Type B pancreatic cell (in vitro differentiated cells): Measurements from ENCODE around the gene ZMYND11. TPM values are rescaled to one million over a fixed set of nuclear protein-coding genes. Genes with fewer than 3 reads are reported as not detected.

ENCODE experiments used
- DNase-seq: peaks from one replicate; pipeline ENCODE4 v3.0.0; 2021; ENCODE audit warnings: mixed read lengths; ENCODE audit not compliant: unreplicated experiment; ENCODE audit errors: extremely low spot score
- H3K27ac Mint-ChIP-seq: 2 replicates; pipeline ENCODE4 v1.8.0; 2021; ENCODE audit warnings: mild to moderate bottlenecking, mixed read lengths
- H3K27me3 Mint-ChIP-seq: 2 replicates; pipeline ENCODE4 v1.8.0; 2021; ENCODE audit warnings: mixed read lengths
- H3K36me3 Mint-ChIP-seq: 2 replicates; pipeline ENCODE4 v1.8.0; 2021; ENCODE audit warnings: mixed read lengths
- H3K4me1 Mint-ChIP-seq: one replicate; pipeline ENCODE4 v1.8.0; 2021; ENCODE audit warnings: mixed read lengths; ENCODE audit not compliant: unreplicated experiment
- H3K4me3 Mint-ChIP-seq: 2 replicates; pipeline ENCODE4 v1.8.0; 2021; ENCODE audit warnings: mild to moderate bottlenecking, mixed read lengths
- H3K9me3 Mint-ChIP-seq: 2 replicates; pipeline ENCODE4 v1.8.0; 2021; ENCODE audit warnings: mixed read lengths
- CTCF ChIP-seq: fragments of 200-600 bp; sonication (generic); conservative IDR thresholded peaks from 2 replicates; pipeline ENCODE4 v1.5.0; 2021; ENCODE audit warnings: antibody characterized with exemption, mild to moderate bottlenecking
- total RNA-seq: library from RNA; stranded (reverse); gene quantifications from 2 replicates; pipeline ENCODE4 v1.2.1, GENCODE V29; 2021; ENCODE audit warnings: low replicate concordance

The ZMYND11 gene
- total RNA-seq, 1 donor from 2014 or later = 58.7 TPM

GRCh38 chr10:279655-280054 lies 144.4 kb downstream of the ZMYND11 start:
- H3K27me3 Mint-ChIP-seq = no peaks in the 10 kb centered on the region
- no peak overlapping the region for H3K4me3 Mint-ChIP-seq
- H3K27ac Mint-ChIP-seq = no peak overlapping the region
- TF ChIP-seq CTCF = peak; percentile 36
- peaks cover 3% of the 10 kb centered on the region for H3K4me1 Mint-ChIP-seq
- no peak for DNase-seq
- no peaks in the 10 kb centered on the region for H3K9me3 Mint-ChIP-seq
- peaks cover 34% of the 10 kb centered on the region for H3K36me3 Mint-ChIP-seq

- no peaks in the 10 kb centered on the region for H3K27me3 Mint-ChIP-seq
- H3K27ac Mint-ChIP-seq = no peak overlapping the region
- no peak for TF ChIP-seq CTCF
- H3K4me1 Mint-ChIP-seq = no peaks in the 10 kb centered on the region
- H3K36me3 Mint-ChIP-seq = peaks cover 41% of the 10 kb centered on the region
- H3K9me3 Mint-ChIP-seq = no peaks in the 10 kb centered on the region
- no peak overlapping the region for H3K4me3 Mint-ChIP-seq
- no peak for DNase-seq
These were observed 147.3 kb downstream of the ZMYND11 start for GRCh38 chr10:282294-283139.

GRCh38 chr10:283140-283479 lies 147.9 kb downstream of the ZMYND11 start:
- Mint-ChIP-seq H3K4me1 (no peaks in the 10 kb centered on the region), H3K36me3 (peaks cover 47% of the 10 kb centered on the region), H3K4me3 (no peak overlapping the region), H3K27me3 (no peaks in the 10 kb centered on the region), H3K27ac (no peak overlapping the region), H3K9me3 (no peaks in the 10 kb centered on the region)
- no peak for DNase-seq
- no peak for TF ChIP-seq CTCF

DNA sequence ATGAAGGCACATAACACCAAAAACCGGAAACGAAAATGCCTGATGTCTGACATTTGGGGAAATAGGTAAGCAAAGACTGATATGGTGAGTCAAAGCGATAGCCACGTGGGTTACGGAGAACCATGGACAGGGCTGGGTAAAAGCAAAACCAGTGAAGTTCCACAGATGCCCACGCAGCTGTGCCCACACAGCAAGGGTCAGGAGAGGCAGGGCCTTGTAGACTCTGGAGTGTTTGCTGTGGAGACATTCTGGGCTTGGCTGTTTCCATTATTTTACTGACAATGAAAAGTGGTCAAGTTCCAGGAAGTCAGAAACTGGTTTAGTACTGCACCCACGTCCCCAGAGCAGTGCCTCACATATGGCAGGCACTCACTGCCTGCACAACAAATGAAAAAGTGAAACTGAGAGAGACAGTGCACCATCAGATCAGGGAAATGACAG lies 148.7 kb downstream of the ZMYND11 start:
- H3K36me3 Mint-ChIP-seq = peaks cover 50% of the 10 kb centered on the region
- H3K4me3 Mint-ChIP-seq = no peak overlapping the region
- no peaks in the 10 kb centered on the region for H3K4me1 Mint-ChIP-seq
- H3K27me3 Mint-ChIP-seq = no peaks in the 10 kb centered on the region
- no peaks in the 10 kb centered on the region for H3K9me3 Mint-ChIP-seq
- no peak for DNase-seq
- no peak for TF ChIP-seq CTCF
- H3K27ac Mint-ChIP-seq = no peak overlapping the region

DNA sequence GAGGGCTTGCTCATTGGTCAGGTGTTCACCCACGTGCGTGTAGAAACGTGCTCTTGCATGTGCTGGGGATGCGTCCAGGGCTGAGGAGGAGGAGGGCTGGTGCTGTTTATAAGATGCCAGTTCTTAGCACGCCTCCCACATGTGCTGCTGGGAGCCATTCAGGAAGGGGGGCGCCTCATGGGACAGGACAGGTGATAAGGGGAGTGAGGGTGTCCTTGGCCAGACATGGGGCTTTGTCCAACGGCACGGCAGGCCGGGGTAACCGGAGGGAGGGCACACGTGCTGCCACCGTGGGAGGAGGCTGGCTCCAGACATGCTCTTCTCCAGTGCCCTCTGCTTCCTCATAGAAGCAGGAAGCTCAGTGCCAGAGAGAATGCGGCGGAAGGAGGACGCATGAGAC lies 150.0 kb downstream of the ZMYND11 start:
- Mint-ChIP-seq H3K9me3 (no peaks in the 10 kb centered on the region), H3K27me3 (no peaks in the 10 kb centered on the region), H3K36me3 (peaks cover 50% of the 10 kb centered on the region), H3K27ac (no peak overlapping the region), H3K4me3 (no peak overlapping the region), H3K4me1 (no peaks in the 10 kb centered on the region)
- DNase-seq = no peak
- TF ChIP-seq CTCF = no peak
